Measurements from ENCODE around the gene HEPH.
A peak's percentile ranks its signal among the peaks of the same experiment; 100 is the strongest.
"Not testable (repeated sequence)": the region's sequence is repeated elsewhere in the genome, so short reads cannot be mapped to it uniquely, and the experiment has no call there.

HEPH gene, protein sequence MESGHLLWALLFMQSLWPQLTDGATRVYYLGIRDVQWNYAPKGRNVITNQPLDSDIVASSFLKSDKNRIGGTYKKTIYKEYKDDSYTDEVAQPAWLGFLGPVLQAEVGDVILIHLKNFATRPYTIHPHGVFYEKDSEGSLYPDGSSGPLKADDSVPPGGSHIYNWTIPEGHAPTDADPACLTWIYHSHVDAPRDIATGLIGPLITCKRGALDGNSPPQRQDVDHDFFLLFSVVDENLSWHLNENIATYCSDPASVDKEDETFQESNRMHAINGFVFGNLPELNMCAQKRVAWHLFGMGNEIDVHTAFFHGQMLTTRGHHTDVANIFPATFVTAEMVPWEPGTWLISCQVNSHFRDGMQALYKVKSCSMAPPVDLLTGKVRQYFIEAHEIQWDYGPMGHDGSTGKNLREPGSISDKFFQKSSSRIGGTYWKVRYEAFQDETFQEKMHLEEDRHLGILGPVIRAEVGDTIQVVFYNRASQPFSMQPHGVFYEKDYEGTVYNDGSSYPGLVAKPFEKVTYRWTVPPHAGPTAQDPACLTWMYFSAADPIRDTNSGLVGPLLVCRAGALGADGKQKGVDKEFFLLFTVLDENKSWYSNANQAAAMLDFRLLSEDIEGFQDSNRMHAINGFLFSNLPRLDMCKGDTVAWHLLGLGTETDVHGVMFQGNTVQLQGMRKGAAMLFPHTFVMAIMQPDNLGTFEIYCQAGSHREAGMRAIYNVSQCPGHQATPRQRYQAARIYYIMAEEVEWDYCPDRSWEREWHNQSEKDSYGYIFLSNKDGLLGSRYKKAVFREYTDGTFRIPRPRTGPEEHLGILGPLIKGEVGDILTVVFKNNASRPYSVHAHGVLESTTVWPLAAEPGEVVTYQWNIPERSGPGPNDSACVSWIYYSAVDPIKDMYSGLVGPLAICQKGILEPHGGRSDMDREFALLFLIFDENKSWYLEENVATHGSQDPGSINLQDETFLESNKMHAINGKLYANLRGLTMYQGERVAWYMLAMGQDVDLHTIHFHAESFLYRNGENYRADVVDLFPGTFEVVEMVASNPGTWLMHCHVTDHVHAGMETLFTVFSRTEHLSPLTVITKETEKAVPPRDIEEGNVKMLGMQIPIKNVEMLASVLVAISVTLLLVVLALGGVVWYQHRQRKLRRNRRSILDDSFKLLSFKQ

GRCh38 chrX:66163849-66164411, at the start of gene HEPH:
TSS of gene HEPH (plus strand) at chrX:66164247. CDS start at chrX:66170571, 6,324 bp downstream.
- H3K4me3 ChIP-seq (ENCODE audit: low read length): peak within 1 kb of the TSS; percentile 62
- peak; percentile 67 for DNase-seq (ENCODE audit: low read depth)
- TF ChIP-seq CTCF (conservative IDR thresholded peaks at IDR 0.05; ENCODE audit: low read length): no peak

GRCh38 chrX:66118722-66119121, 45.3 kb upstream of the HEPH start:
- DNase-seq (ENCODE audit: low read depth): not testable (repeated sequence)

GRCh38 chrX:66121354-66121753, 42.7 kb upstream of the HEPH start:
- not testable (repeated sequence) for H3K4me3 ChIP-seq (ENCODE audit: low read length); DNase-seq (ENCODE audit: low read depth)

More at GRCh38 chrX:66118722-66119121, 45.3 kb upstream of the HEPH start:
- not testable (repeated sequence) for H3K4me3 ChIP-seq (ENCODE audit: low read length)

DNA sequence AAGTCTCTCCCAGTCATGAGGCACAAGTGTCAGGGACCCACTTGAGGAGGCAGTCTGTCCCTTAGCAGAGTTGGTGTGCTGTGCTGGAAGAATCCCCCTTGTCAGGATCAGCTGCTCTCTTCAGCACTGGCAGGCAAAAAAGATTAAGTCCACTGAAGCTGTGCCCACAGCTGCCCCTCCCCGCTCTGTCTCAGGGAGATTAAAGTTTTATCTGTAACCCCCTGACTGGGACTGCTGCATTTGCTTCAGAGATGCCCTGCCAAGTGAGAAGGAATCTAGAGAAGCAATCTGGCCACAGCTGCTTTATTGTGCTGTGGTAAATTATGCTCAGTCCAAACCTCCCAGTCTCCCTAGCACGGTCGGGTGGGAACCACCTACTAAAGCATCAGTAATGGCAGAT, 37.4 kb upstream of the HEPH start:
- no peak overlapping the region for H3K4me3 ChIP-seq (ENCODE audit: low read length)
- DNase-seq (ENCODE audit: low read depth): no peak
- TF ChIP-seq CTCF (conservative IDR thresholded peaks at IDR 0.05; ENCODE audit: low read length): no peak

DNA sequence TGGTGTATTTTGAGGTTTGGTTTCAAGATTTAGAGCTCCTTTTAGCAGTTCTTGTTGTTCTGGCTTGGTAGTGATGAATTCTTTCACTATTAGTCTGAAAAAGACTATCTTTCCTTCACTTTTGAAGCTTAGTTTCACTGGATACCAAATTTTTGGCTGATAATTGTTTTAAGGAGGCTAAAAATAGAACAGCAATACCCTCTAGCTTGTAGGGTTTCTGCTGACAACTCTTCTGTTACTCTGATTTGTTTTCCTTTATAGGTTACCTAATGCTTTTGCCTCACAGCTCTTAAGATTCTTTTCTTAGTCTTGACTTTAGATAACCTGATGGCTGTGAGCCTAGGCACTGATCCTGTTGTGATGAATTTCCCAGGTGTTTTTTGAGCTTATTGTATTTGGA, 33.6 kb upstream of the HEPH start:
- no peak for DNase-seq (ENCODE audit: low read depth)
- TF ChIP-seq CTCF (conservative IDR thresholded peaks at IDR 0.05; ENCODE audit: low read length): no peak
- H3K4me3 ChIP-seq (ENCODE audit: low read length): no peak overlapping the region

DNA sequence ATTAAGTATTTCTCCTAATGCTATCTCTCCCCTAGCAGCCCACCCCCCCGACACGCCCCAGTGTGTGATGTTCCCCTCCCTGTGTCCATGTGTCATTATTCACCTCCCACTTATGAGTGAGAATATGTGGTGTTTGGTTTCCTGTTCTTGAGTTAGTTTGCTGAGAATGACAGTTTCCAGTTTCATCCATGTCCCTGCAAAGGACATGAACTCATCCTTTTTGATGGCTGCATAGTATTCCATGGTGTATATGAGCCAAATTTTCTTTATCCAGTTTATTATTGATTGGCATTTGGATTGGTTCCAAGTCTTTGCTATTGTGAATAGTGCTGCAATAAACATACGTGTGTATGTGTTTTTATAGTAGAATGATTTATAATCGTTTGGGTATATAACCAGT, 28.8 kb upstream of the HEPH start:
- DNase-seq (ENCODE audit: low read depth); H3K4me3 ChIP-seq (ENCODE audit: low read length): not testable (repeated sequence)

DNA sequence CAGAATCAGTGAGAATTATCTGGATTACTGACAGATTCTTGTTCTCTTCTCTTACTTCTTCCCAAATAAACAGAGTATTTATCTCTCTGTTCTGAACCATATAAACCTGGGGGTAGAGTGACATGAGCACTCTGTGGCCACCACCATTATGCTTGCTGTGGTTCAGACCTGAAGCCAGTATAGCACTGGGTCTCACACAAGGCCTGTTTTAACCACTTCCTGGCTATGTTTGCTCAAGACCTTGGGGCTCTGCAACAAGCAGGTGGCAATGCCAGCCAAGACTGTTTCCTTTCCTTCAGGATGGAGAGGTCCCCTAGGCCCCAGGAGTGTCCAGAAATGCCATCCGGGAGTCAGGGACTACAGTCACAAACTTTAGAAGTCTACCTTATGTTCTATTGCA, 21.7 kb upstream of the HEPH start:
- no peak overlapping the region for H3K4me3 ChIP-seq (ENCODE audit: low read length)
- no peak for TF ChIP-seq CTCF (conservative IDR thresholded peaks at IDR 0.05; ENCODE audit: low read length)
- no peak for DNase-seq (ENCODE audit: low read depth)

- H3K4me3 ChIP-seq (ENCODE audit: low read length): no peak overlapping the region
- no peak for TF ChIP-seq CTCF (conservative IDR thresholded peaks at IDR 0.05; ENCODE audit: low read length)
These were observed 19.8 kb upstream of the HEPH start for GRCh38 chrX:66144258-66144657.

More at GRCh38 chrX:66144258-66144657, 19.8 kb upstream of the HEPH start:
- no peak for DNase-seq (ENCODE audit: low read depth)
